ENCODE results near the gene DYRK3. TPM values are rescaled to one million over a fixed set of nuclear protein-coding genes. Genes with fewer than 3 reads are reported as not detected.

Gene DYRK3
- total RNA-seq, 1 experiment from 2014 or later, result 15.5 TPM

DNA sequence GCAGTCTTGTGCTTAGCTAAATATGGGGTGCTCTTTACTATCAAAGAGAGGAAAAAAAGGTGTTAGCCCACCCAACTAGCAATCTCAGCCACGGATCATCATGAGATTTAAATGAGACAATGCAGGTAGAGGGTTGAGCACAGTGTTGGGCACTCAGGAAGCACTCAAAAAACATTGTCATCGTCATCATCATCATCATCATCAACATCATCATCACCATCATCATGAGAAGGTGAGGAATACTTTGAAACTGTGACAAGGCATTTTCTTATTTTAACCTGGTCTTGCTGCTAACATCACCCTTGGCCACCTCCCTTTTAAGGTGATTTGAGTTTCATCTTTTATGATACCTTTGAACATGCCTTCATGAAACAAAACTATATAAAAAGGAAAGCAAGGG is 46.0 kb downstream of the DYRK3 start:
- no peak for DNase-seq (ENCODE audit: extremely low read depth, low read depth)

DNA sequence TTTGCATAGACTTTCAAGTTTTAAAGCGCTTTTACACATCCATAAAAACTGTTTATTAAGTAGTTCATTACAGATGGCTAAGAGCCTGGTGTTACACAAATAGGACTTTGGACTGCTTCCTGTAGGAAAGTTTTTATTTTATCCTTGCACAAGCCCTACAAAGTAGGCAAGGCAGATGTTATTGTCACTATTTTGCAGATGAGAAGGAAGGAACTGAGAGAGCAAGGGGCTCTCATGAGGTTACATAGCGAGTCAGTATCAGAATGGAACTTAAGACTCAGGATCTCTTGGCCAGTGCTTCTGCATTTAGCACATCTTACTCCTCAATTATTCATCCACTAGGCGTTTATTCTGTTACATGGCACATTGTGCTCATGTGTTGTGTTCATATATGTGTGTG is 46.8 kb downstream of the DYRK3 start:
- DNase-seq (ENCODE audit: extremely low read depth, low read depth), result no peak

DNA sequence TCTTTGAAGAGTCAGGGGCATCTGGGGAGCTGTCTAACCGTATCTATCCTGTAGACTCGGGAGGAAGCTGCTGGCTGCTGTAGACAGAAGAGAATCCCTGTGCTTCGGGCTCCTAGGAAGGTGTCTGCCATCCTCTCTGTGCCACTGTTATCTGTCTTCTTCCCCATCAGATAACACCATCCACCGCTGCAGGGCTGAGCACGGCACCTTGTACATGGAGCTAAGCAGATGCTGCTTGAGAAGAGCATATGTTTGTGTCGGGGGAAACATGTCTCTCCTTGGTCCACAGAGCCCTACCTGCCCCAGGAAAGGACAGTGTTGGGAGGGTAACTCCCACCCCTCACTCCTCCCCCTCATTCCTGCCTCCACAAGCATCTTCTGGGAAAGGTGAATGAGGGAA is 48.0 kb downstream of the DYRK3 start:
- DNase-seq (ENCODE audit: extremely low read depth, low read depth), result no peak

DNA sequence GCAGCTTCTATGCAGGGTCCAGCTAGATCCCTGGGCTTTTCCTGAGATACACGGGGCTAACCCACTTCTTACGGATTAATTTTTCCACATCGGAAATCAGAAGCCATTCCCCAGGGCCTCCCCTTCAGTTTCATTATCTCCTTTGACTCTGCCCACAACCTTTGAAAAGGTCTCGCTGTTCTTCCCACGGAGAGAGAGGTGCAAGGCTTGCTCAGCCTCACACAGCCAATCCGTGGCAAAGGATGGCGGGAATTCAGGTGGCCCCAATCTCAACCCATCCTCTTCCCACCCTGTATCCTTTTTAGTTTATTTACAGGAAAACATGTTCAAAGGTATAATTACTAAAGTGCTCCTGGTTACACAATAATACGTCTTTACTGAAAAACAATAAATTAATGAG is 48.7 kb downstream of the DYRK3 start:
- no peak for DNase-seq (ENCODE audit: extremely low read depth, low read depth)

DNA sequence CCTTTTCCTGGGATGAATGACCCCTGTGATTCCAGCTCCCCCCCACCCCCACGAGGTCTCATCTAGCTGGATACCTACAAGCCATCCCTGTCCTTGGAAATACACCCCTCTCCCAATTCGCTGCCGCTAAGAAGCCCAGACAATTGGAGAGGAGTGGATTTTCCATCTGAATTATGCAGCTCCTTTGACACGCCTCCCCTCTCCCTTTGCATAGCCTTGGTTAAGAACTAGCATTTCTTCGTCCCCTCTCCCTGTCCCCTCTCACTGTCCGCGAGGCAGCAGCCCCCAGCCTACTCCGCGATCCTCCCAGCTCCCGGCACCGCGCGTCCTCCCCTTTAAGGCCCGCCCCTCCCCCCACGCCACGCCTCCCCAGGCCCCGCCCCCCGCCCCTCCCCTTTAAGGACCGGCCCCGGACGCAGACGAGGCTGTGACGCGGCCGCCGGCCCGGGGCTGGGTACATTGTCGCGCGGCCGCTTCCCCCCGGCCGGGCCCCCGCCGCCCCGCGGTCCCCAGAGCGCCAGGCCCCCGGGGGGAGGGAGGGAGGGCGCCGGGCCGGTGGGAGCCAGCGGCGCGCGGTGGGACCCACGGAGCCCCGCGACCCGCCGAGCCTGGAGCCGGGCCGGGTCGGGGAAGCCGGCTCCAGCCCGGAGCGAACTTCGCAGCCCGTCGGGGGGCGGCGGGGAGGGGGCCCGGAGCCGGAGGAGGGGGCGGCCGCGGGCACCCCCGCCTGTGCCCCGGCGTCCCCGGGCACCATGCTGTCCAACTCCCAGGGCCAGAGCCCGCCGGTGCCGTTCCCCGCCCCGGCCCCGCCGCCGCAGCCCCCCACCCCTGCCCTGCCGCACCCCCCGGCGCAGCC is 49.4 kb downstream of the DYRK3 start, which contains the start of gene MAPKAPK2:
Gene MAPKAPK2 (plus strand): TSS at position 428 of the 856 bp plus-strand sequence. CDS start 325 bp downstream, at position 753.
- peak; percentile 70 for DNase-seq (ENCODE audit: extremely low read depth, low read depth)

DNA sequence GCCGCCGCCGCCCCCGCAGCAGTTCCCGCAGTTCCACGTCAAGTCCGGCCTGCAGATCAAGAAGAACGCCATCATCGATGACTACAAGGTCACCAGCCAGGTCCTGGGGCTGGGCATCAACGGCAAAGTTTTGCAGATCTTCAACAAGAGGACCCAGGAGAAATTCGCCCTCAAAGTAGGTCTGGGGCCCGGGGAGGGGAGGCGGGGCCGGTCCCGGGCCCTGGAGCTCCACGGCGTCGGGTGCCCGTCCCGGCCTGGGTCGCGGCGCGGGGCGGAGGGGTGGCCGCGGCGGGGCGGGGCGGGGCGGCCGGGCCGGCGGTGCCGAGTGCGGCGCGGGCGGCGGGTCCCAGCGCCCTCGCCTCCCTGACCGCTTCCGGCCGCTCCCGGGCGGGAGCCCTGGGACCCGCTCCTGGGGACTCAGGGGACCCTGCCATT is 50.0 kb downstream of the DYRK3 start:
- no peak for DNase-seq (ENCODE audit: extremely low read depth, low read depth)

DNA sequence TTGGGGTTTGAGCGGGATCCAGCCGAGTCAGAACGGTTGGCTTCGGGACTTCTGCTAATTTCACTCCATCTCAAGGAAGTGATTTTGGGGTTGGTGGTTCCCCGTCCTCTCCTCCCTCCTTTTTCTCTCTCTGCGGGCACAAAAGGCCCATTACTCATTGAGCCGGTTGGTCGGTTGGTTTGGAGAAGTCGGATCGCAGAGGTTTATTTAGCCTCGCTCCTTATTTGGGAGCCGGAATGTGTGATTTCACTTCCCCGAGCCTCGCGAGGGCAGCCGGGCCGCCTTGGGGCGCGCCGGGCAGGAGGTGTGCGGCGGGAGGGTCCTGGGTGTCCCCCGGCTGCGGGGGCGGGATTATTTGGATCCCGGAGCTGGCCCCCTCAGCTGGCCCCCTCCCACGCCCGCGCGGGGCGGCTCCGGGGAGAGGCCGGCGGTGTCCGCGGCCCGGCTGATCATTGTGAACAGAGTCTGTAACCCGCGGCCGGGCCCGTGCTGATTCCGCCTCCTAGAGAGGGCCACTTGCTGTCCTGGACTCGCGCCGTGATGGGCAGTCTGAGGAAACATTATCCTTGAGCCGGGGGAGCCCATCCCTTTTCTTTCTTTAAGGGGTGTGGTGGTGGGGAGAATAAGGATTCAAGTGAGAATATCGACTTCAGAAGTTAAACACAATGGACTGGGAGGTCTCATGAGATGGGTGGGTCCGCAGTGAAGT is 50.6 kb downstream of the DYRK3 start:
- peak; percentile 33 for DNase-seq (ENCODE audit: extremely low read depth, low read depth)

DNA sequence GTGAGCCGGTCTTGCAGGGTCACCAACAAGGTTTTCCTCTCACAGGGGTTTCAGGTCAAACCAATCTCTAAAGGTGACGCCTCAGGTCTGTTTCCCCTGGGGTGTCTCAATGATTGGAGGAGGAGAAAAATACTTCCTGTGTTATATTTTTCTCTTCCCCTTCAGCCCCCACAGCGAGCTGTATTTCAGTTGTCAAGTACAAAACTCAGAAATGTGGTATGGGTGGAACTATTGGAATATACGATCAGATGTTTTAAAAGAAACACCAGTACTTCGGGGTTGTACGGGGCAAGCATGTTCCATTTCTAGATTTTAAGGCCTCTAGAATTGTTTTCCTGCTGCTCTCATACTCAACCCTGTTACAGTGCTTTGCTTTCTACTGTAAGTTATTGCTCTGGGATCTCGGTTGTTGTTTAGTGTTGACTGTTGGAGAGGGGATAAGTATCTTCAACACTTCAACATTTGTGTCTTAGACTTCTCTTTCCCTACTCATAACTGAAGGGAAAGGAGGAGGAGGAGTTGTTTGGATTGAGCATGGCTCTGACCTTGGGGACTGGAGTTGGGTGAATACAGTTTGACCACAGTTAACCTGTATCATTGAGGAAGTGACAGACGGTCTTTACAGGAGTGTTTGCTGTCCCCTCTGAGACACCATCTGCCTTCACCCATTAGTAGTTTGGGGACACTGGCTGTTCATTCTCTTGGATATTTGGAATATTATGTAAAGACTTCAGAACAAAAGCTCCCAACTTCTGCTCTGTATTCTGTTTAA is 51.3 kb downstream of the DYRK3 start:
- DNase-seq (ENCODE audit: extremely low read depth, low read depth), result no peak

DNA sequence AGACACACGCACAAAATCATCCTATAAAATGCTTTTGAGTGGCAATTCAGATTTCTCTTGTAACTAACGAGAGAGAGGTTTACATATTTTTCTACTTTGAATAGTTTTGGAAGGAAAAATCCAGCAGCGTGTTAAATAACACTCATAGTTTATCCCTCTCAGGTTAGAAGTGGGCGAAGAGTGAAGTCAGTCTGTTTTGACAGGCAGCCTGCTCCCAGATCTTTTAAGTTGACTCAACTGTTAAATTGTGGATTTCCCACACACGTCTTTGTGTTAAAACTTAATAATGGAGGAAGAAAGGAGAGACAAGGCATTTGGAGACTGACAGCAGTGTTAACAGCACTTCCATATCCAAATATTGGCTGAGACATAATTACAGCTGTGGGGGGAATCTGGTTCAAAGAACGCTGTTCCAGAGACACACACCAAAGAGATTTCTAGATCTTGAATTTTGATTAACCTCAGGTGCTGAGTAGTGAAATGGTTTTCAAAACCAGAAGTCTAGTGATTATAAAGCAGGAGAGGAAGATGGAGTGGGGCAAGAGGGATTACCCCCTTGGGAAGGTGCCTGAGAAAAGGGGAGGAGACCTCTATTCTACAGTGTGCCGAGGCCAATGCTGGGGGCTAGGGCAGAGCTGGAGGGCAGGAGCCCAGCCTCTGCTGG is 52.0 kb downstream of the DYRK3 start:
- no peak for DNase-seq (ENCODE audit: extremely low read depth, low read depth)

DNA sequence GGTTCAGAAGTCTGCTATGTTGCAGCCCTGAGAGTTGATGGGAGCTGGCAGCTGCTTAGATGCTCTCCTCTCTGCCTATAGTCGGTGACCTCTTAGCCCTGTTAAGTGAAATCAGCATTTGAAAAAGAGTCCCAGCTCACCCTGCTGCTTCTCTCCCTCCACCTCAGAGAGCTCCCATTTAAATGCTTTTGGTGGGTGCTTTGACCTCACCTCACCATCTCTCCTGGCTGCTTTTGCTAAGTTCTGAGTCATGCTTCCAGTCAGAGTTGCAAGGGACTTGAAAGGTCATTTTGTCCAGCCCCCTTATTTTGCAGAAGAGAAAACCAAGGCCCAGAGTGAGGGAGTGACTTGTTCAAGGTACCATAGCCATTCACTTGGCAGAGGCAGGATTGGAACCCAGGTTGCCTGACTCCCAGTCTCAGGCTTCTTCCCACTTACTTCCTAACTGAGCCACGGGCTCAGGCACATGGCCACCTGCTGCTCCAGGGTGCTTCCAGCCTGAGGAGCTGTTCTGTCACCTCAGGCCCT is 52.6 kb downstream of the DYRK3 start:
- DNase-seq (ENCODE audit: extremely low read depth, low read depth), result no peak

DNA sequence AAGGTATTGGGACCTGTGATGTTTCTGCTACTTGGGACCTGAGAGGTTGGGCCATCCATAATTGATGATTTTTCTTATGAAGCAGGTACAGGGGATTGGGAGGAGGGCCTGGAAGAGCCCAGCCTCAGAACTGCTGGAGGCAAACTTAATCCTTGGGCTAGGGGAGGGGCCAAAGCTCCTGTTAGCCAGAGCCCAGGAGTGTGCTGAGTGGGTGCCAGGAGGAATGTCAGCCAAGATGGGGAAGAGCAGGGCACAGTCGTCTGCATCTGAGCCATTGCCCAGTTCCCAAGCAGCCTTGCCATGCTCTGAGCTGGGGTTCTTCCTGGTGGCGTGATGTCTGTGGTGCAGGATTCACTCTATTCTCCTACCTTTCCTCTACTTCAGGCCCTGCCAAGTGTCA is 55.2 kb downstream of the DYRK3 start:
- no peak for DNase-seq (ENCODE audit: extremely low read depth, low read depth)

DNA sequence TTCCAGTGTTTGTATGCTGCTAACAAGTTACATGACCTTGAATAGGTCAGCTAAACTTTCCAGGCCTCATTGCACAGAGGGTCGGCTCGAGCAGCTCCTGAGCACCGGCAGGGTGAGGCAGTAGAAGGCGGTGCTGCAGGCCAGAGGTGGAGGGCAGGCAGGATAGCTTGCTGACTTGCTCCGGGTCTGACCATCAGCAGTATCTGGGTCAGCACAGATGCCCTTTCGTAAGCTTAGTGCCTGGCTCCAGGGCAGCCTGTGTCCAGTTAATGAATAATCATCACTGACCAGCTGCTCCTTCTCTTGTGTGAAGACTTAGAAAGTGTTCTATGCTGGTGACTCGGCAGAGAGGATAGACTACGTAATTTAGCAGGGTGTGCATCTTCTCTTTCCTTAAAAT is 56.3 kb downstream of the DYRK3 start:
- no peak for DNase-seq (ENCODE audit: extremely low read depth, low read depth)

DNA sequence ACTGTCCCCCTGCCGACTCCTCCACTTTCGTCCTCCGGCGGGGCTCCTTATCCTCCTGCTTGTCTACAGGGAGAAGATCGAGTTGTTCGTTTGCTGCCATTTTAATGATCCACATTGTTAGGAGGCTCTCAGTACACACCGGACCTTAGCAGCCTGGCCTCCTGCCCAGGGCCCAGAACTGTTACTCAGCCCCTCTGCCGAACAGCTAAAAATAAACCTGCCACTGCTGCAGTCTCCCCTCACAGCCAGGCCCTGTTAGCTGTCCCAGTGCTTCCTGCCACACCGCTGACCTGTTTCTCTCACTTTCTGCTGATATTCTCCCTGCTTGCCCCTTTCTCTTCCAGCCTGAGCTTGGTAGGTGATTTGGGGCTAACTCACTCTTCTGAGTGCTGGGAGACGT is 57.7 kb downstream of the DYRK3 start:
- no peak for DNase-seq (ENCODE audit: extremely low read depth, low read depth)

DNA sequence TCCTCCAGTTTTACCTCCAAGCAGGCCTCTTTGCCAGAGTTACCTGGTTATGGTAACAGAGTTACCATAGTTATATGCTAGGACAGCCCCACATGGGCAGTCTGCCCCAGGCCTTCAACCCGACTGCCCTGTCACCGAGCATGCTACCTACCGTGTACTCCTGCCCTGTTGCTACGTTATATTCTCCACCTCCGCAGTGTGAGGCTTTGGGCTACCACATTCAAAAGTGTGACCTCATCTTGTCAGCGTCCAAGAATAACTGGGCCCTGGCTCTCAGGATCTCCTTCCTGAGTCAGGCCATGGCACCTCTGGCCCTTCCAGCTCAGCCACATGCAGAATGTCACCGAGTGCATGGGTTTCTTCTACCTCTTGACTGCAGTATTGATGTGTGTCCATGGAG is 58.3 kb downstream of the DYRK3 start:
- DNase-seq (ENCODE audit: extremely low read depth, low read depth), result no peak

DNA sequence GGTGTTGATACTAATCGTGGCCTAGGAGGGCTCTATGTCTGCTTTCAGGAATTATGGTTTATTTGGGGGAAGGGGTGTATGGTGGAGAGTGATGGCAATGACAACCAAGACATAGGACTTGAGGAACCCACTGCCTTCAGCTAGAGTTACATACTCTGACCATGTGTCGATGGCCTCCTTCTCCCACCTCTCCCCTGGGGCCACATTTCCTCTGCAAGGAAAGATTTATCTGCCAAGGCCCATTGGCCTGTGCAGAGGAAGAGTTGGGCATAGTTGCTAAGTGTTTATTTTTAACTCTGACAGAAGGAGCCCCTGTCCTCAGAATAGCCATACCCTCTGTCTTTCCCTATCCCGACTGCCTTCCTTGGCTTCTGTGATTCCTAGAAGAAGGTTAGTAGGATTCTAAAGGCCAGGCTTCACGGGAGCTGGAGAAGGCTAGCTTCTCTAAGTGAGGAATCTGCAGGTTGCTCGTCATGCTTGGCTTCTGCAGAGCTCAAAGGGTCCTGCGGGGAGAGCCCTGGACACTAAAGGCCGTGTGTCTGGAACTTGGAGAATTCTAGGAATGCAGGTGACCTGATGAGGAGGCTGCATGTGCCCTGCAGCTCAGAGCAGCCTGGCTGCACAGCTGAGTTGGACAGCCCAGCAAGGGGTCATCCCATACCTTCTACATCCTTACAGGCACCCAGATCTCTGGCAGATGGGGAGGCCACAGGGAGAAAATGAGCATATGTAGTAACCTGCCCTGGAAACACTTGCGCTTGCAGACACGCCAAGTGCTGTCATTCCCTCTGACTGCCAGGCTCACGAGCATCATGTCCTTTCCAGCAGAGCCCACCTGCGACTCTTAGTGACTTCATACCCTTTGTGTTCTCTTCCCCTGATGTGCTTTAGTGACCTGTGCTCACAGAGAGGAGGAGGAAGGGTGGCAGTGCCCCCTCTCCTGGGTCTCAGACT is 59.1 kb downstream of the DYRK3 start:
- DNase-seq (ENCODE audit: extremely low read depth, low read depth), result no peak

DNA sequence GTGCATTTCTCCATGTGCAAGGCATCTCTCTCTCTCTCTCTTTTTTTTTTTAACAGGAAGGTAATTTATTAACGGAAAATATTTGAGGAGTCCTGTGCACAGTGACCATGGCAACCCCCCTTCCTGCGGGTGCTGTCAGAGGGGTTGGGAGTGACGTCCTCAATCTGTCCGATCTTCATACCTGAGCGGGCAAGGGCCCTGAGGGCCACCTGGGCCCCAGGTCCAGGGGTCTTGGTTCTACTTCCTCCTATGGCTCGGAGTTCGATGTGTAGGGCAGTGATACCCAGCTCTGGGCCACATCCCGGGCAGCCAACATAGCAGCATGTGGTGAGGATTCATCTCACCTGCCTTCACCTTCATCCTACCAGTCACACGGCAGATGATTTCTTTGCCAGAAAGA is 60.4 kb downstream of the DYRK3 start:
- no peak for DNase-seq (ENCODE audit: extremely low read depth, low read depth)

DNA sequence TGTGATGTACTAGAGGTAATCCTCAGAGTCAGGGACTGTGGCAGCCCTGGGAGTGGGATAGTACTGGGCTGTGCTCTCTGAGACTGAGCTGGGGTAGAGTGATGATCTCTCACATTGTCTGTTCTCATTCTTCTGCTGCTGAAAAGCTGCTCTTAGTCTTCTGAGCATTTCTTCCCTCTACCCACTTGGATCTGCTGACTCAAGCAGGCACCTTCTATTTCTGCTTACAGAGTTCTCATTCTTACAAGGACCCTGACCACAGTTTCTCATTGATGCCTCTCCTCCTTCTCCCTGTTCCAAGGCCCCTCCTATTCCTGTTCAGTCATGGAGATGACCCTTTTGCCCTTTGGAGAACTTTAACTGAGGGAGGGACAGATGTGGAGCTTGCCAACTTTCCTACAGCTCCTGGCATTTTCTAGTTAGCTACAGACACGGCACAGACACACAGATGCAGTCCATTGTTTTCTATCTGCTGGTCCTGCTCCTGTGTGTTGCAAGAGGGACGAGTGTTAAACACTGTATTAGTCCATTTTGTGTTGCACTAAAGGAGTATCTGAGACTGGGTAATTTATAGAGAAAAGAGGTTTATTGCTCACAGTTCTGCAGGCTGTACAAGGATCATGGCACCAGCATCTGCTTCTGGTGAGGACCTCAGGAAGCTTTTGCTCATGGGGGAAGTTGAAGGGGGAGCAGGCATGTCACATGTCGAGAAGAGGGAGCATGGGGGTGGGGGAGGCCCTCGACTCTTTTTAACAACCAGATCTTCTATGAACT is 61.7 kb downstream of the DYRK3 start:
- DNase-seq (ENCODE audit: extremely low read depth, low read depth), result no peak

DNA sequence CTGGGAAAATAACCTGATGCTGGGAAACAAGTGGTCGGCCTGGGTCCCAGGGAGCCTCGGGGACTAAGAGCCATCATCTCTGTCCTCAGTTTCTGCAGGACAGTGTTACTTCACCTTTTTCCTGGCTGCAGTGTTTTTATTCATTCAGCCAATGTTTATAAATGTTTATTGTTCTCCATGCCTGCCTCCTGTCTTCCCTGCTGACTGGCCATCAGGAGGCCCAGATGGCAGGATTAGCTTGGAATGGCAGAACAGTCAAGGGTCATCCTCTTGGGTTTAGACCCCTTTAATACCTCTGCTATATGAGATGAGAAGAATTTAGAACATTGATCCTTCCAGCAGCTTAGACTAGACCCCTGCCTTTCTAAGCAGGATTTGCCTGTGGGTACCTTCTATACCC is 62.7 kb downstream of the DYRK3 start:
- no peak for DNase-seq (ENCODE audit: extremely low read depth, low read depth)
